B cell (primary cell): Measurements from ENCODE around the gene TEAD1. TPM values are rescaled to one million over a fixed set of nuclear protein-coding genes. Genes with fewer than 3 reads are reported as not detected.
"Not testable (repeated sequence)": the region's sequence is repeated elsewhere in the genome, so short reads cannot be mapped to it uniquely, and the experiment has no call there.

Experiments used
- ATAC-seq: fragments of 200-7000 bp; cut with Tn5 transposase; one replicate; pipeline ENCODE4 v1.10.0; 2021; ENCODE audit warnings: low read depth, mild to moderate bottlenecking, moderate number of reproducible peaks, moderate library complexity
- CTCF ChIA-PET: fragments of 350-600 bp; sonication (Branson Sonifier 250); formaldehyde crosslinking; loops from one replicate; lab custom pipeline; 2021; ENCODE audit warnings: antibody characterized with exemption, inconsistent platforms; lab: Charles Lee
- POLR2A ChIA-PET: fragments of 350-600 bp; sonication (Branson Sonifier 250); formaldehyde crosslinking; loops from one replicate; lab custom pipeline; 2021; ENCODE audit warnings: antibody characterized with exemption; lab: Charles Lee
- DNase-seq: peaks from one replicate; pipeline ENCODE4 v3.0.0; 2013
- H2AFZ ChIP-seq: 2 replicates; pipeline ENCODE4 v1.6.1; 2012; ENCODE audit warnings: mild to moderate bottlenecking, low read depth, low read length; ENCODE audit not compliant: insufficient read depth, poor library complexity, severe bottlenecking
- H3K27ac ChIP-seq, 2 donors: 1 replicate in 1 of 2; 2 replicates in 1 of 2; pipeline ENCODE4 v1.5.1; 2012 to 2013; ENCODE audit warnings: low read length in 2 of 2, mild to moderate bottlenecking in 2 of 2, moderate library complexity in 1 of 2
- H3K27me3 ChIP-seq, 4 experiments: fragments of 200-600 bp in 1 of 4; sonication (generic) in 1 of 4; replicated peaks in 1 of 4; 1 replicate in 2 of 4; 2 replicates in 2 of 4; pipeline versions ENCODE4 v1.6.1 to v1.7.0; 2013 to 2016; ENCODE audit warnings: low read length in 3 of 4, mild to moderate bottlenecking in 2 of 4, mixed read lengths in 1 of 4, moderate library complexity in 1 of 4; ENCODE audit not compliant: insufficient read depth in 4 of 4, control insufficient read depth in 3 of 4; ENCODE audit errors: control extremely low read depth in 1 of 4
- H3K36me3 ChIP-seq, 2 experiments: replicated peaks in 1 of 2; 1 replicate in 1 of 2; 2 replicates in 1 of 2; pipeline versions ENCODE4 v1.6.1 to v1.7.1; 2013; ENCODE audit warnings: low read length in 1 of 2; ENCODE audit not compliant: insufficient read depth in 2 of 2, control insufficient read depth in 1 of 2; ENCODE audit errors: control extremely low read depth in 1 of 2, extremely low read depth in 1 of 2
- H3K4me1 ChIP-seq, 2 donors: fragments of 200-600 bp in 1 of 2; sonication (generic) in 1 of 2; 1 replicate in 1 of 2; 2 replicates in 1 of 2; pipeline versions ENCODE4 v1.5.1 to v1.6.1; 2013 to 2017; ENCODE audit warnings: low read length in 2 of 2; ENCODE audit not compliant: control insufficient read depth in 2 of 2, insufficient read depth in 2 of 2
- H3K4me2 ChIP-seq: replicated peaks from 2 replicates; pipeline ENCODE3; 2012; ENCODE audit warnings: mild to moderate bottlenecking, low read depth, low read length; ENCODE audit not compliant: poor library complexity, severe bottlenecking
- H3K4me3 ChIP-seq, 5 experiments: fragments of 200-600 bp in 1 of 5; sonication (generic) in 1 of 5; 1 replicate in 3 of 5; 2 replicates in 2 of 5; pipeline versions ENCODE4 v1.5.1 to v1.7.0; 2011 to 2016; ENCODE audit warnings: low read length in 4 of 5, mild to moderate bottlenecking in 4 of 5, low read depth in 2 of 5, control low read depth in 1 of 5, moderate library complexity in 1 of 5; ENCODE audit not compliant: insufficient read depth in 1 of 5; ENCODE audit errors: control extremely low read depth in 1 of 5, extremely low read depth in 1 of 5
- H3K79me2 ChIP-seq: fragments of 200-600 bp; sonication (generic); one replicate; pipeline ENCODE4 v1.6.0; 2016; ENCODE audit warnings: low read length; ENCODE audit not compliant: control insufficient read depth, insufficient read depth
- H3K9ac ChIP-seq: fragments of 200-600 bp; sonication (generic); 2 replicates; pipeline ENCODE4 v1.6.1; 2017; ENCODE audit warnings: mild to moderate bottlenecking, low read length, moderate library complexity
- H3K9me3 ChIP-seq, 3 donors: one replicate each; pipeline versions ENCODE4 v1.6.1 to v1.7.1; 2013; ENCODE audit warnings: low read length in 2 of 3; ENCODE audit not compliant: control insufficient read depth in 2 of 3, insufficient read depth in 1 of 3; ENCODE audit errors: control extremely low read depth in 1 of 3
- H4K20me1 ChIP-seq: 2 replicates; pipeline ENCODE4 v1.6.0; 2012; ENCODE audit warnings: mild to moderate bottlenecking, low read length; ENCODE audit not compliant: insufficient read depth, control insufficient read depth, poor library complexity, severe bottlenecking
- H3K27ac Mint-ChIP-seq: one replicate; pipeline ENCODE4 v1.8.0; 2021; ENCODE audit warnings: mixed read lengths
- H3K27me3 Mint-ChIP-seq: one replicate; pipeline ENCODE4 v1.8.0; 2021; ENCODE audit warnings: mixed read lengths
- H3K4me1 Mint-ChIP-seq: one replicate; pipeline ENCODE4 v1.8.0; 2021; ENCODE audit warnings: mixed read lengths
- H3K4me3 Mint-ChIP-seq: one replicate; pipeline ENCODE4 v1.8.0; 2021; ENCODE audit warnings: mixed read lengths
- H3K9me3 Mint-ChIP-seq: one replicate; pipeline ENCODE4 v1.8.0; 2022; ENCODE audit warnings: mixed read lengths; ENCODE audit not compliant: insufficient read depth
- EZH2 ChIP-seq: IDR thresholded peaks from 2 replicates; pipeline ENCODE4 v1.6.1; 2012; ENCODE audit warnings: borderline replicate concordance, low read depth, mild to moderate bottlenecking, moderate library complexity, low read length; ENCODE audit not compliant: insufficient read depth, poor library complexity, severe bottlenecking
- WGBS: methylation state at CpG from one replicate; pipeline ENCODE4 v1.1.5; 2013; ENCODE audit warnings: missing lambda C conversion rate; ENCODE audit not compliant: insufficient coverage; 5-methylcytosine and 5-hydroxymethylcytosine counted together
- intact Hi-C: fragments of 100-400 bp; cut with micrococcal nuclease; formaldehyde crosslinking; loops from one replicate; pipeline ENCODE4 v1.10.0; 2022
- polyA plus RNA-seq: library from polyadenylated mRNA; depleted of rRNA; stranded (reverse); fragments of >200 nt; gene quantifications from 2 replicates; pipeline ENCODE4 v1.2.3, GENCODE V29; 2012
- total RNA-seq, 2 donors: library from RNA; stranded (reverse); fragments of 120-200 nt in 1 of 2; gene quantifications; 1 replicate in 1 of 2; 2 replicates in 1 of 2; pipeline versions ENCODE4 v1.2.3 to v1.2.4, GENCODE V29; 2013 to 2022
- TF ChIP-seq, protein P1 (sequence below): fragments of 200-600 bp; IDR thresholded peaks from one replicate; pipeline ENCODE4 v1.8.0; 2022; ENCODE audit warnings: antibody characterized with exemption, mild to moderate bottlenecking

The TEAD1 gene
- total and polyA plus RNA-seq, 2 donors (not counting 1 experiment from before 2014, with no cell fraction given): 0.30 TPM; not detected in 1

DNA sequence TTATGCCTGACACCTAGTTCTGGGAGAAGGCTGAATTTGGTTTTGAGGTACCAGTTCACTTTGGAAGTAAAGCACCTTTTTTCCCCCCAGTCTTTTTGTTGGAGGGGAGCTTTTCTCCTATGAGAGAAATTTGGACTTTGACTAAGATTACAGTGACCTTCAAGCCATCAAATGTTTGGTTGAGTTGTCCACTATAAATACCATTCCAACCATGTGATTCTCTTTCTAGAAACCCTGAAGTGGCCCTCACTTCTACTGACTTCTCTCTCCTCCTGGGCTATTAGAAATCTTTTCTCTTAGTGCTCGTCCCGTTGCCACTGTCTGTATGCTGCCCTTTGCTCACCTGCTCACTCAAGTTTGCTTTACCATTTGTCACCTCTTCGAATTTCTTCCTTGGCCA, 82.6 kb downstream of the TEAD1 start:
- DNase-seq (no peak), ATAC-seq (no peak)
- Histone ChIP-seq H3K27me3 (no peaks in the 10 kb centered on the region), H2AFZ (no peak overlapping the region), H3K36me3 (no peaks in the 10 kb centered on the region), H3K4me2 (no peak overlapping the region), H3K4me3 (no peak overlapping the region), H4K20me1 (no peaks in the 10 kb centered on the region), H3K9me3 (no peaks in the 10 kb centered on the region), H3K9ac (no peak overlapping the region), H3K79me2 (no peaks in the 10 kb centered on the region), H3K27ac (no peak overlapping the region), H3K4me1 (no peaks in the 10 kb centered on the region)
- ChIA-PET POLR2A (no interaction called here), CTCF (no interaction called here)
- no peaks in the 10 kb centered on the region for H3K9me3 Mint-ChIP-seq
- WGBS: 56% methylated on average over 3 of the region's 3 CpGs
- no peak for TF ChIP-seq EZH2
- intact Hi-C loops: no loop called here
- peaks cover 9% of the 10 kb centered on the region for H3K27me3 Mint-ChIP-seq
- no peak overlapping the region for H3K27ac Mint-ChIP-seq
- no peak overlapping the region for H3K4me3 Mint-ChIP-seq
- no peaks in the 10 kb centered on the region for H3K4me1 Mint-ChIP-seq

DNA sequence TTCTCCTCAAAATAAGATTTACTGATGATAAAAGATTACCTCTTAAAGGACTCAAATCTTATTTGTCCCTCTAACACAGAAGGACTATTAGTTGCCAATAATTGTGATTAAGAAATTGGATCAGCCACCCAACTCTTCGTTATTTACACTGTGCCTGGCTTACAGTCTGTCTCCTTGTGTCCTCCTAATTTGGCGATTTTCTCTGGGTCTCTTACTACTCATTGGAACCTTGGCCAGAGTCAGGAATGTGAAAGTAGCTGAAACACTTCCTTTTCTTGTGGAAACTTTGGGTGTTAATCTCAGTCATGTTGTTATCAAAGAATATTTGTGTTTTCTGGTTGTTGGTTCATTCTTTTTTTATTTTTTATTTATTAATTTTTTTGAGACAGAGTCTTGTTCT, 83.2 kb downstream of the TEAD1 start:
- H3K27me3 ChIP-seq: no peaks in the 10 kb centered on the region
- TF ChIP-seq EZH2: no peak
- TF ChIP-seq, protein P1, sequence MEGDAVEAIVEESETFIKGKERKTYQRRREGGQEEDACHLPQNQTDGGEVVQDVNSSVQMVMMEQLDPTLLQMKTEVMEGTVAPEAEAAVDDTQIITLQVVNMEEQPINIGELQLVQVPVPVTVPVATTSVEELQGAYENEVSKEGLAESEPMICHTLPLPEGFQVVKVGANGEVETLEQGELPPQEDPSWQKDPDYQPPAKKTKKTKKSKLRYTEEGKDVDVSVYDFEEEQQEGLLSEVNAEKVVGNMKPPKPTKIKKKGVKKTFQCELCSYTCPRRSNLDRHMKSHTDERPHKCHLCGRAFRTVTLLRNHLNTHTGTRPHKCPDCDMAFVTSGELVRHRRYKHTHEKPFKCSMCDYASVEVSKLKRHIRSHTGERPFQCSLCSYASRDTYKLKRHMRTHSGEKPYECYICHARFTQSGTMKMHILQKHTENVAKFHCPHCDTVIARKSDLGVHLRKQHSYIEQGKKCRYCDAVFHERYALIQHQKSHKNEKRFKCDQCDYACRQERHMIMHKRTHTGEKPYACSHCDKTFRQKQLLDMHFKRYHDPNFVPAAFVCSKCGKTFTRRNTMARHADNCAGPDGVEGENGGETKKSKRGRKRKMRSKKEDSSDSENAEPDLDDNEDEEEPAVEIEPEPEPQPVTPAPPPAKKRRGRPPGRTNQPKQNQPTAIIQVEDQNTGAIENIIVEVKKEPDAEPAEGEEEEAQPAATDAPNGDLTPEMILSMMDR: no peak
- intact Hi-C loops: no loop called here
- H3K27ac ChIP-seq: no peak overlapping the region
- no peaks in the 10 kb centered on the region for H4K20me1 ChIP-seq
- POLR2A ChIA-PET: no interaction called here
- no peak overlapping the region for H3K27ac Mint-ChIP-seq
- H3K27me3 Mint-ChIP-seq: peaks cover 9% of the 10 kb centered on the region
- H3K4me3 Mint-ChIP-seq: no peak overlapping the region
- no peak overlapping the region for H3K4me2 ChIP-seq
- CTCF ChIA-PET: no interaction called here
- H3K9me3 Mint-ChIP-seq: no peaks in the 10 kb centered on the region
- no peaks in the 10 kb centered on the region for H3K36me3 ChIP-seq
- no peaks in the 10 kb centered on the region for H3K4me1 ChIP-seq
- H3K79me2 ChIP-seq: no peaks in the 10 kb centered on the region
- no peak overlapping the region for H2AFZ ChIP-seq
- no CpG with 5 or more reads among the region's 2 CpGs for WGBS
- H3K9me3 ChIP-seq: no peaks in the 10 kb centered on the region
- no peaks in the 10 kb centered on the region for H3K4me1 Mint-ChIP-seq
- no peak overlapping the region for H3K4me3 ChIP-seq
- ATAC-seq (no peak), DNase-seq (no peak)
- H3K9ac ChIP-seq: no peak overlapping the region

GRCh38 chr11:12758117-12758516, 83.9 kb downstream of the TEAD1 start:
- H3K27ac ChIP-seq, H2AFZ ChIP-seq, intact Hi-C loops, H3K36me3 ChIP-seq, H3K4me1 Mint-ChIP-seq, H3K27ac Mint-ChIP-seq, H3K4me2 ChIP-seq, CTCF ChIA-PET, H3K4me3 ChIP-seq, H3K4me1 ChIP-seq, H3K9me3 Mint-ChIP-seq, H3K79me2 ChIP-seq, POLR2A ChIA-PET, H3K27me3 ChIP-seq, H3K4me3 Mint-ChIP-seq, H3K27me3 Mint-ChIP-seq, H4K20me1 ChIP-seq, H3K9ac ChIP-seq, ATAC-seq, H3K9me3 ChIP-seq, DNase-seq: not testable (repeated sequence)
- no CpG with 5 or more reads among the region's 6 CpGs for WGBS
